H1 (cell line): Measurements from ENCODE around the gene PSMB11. TPM values are rescaled to one million over a fixed set of nuclear protein-coding genes. Genes with fewer than 3 reads are reported as not detected.

ENCODE experiments used
- CTCF ChIA-PET: fragments of 300-600 bp; sonication (Branson Sonifier 250); formaldehyde crosslinking; loops from one replicate; lab custom pipeline; 2021; ENCODE audit not compliant: partially characterized antibody; lab: Charles Lee
- POLR2A ChIA-PET: fragments of 300-600 bp; sonication (Branson Sonifier 250); formaldehyde crosslinking; loops from one replicate; lab custom pipeline; 2021; ENCODE audit warnings: inconsistent platforms; ENCODE audit not compliant: partially characterized antibody; lab: Charles Lee
- DNase-seq, 2 experiments: peaks; one replicate each; pipeline versions ENCODE4 v3.0.0 to v3.0.0-alpha.2; 2010 to 2022; ENCODE audit warnings: low spot score in 2 of 2, low read depth in 1 of 2, mixed read lengths in 1 of 2
- FAIRE-seq: peaks from 2 replicates; lab custom pipeline; 2011; peaks lifted over from hg19 to GRCh38; lab: Jason Lieb, UNC
- H2AFZ ChIP-seq: 2 replicates; pipeline ENCODE4 v1.8.1; 2012; ENCODE audit warnings: low read length, inconsistent platforms
- H2AK5ac ChIP-seq: 2 replicates; pipeline ENCODE4 v1.6.1; 2013; ENCODE audit warnings: low read depth, low read length
- H2BK120ac ChIP-seq: replicated peaks from 2 replicates; pipeline ENCODE3; 2013; ENCODE audit warnings: low read depth, low read length, inconsistent platforms
- H2BK12ac ChIP-seq: 2 replicates; pipeline ENCODE4 v1.6.1; 2013; ENCODE audit warnings: low read depth, low read length
- H2BK15ac ChIP-seq: 2 replicates; pipeline ENCODE4 v1.6.1; 2013; ENCODE audit warnings: low read length
- H2BK20ac ChIP-seq: 2 replicates; pipeline ENCODE4 v1.6.1; 2013; ENCODE audit warnings: low read length
- H2BK5ac ChIP-seq: 2 replicates; pipeline ENCODE4 v1.6.1; 2013; ENCODE audit warnings: low read depth, low read length
- H3K14ac ChIP-seq: 2 replicates; pipeline ENCODE4 v1.6.1; 2013; ENCODE audit warnings: inconsistent platforms; ENCODE audit not compliant: insufficient read length
- H3K18ac ChIP-seq: 2 replicates; pipeline ENCODE4 v1.6.1; 2013; ENCODE audit warnings: low read length; ENCODE audit errors: extremely low read depth
- H3K23ac ChIP-seq: 2 replicates; pipeline ENCODE4 v1.6.1; 2013; ENCODE audit warnings: inconsistent platforms; ENCODE audit not compliant: insufficient read length
- H3K23me2 ChIP-seq: 2 replicates; pipeline ENCODE4 v1.6.1; 2013; ENCODE audit warnings: low read depth, low read length
- H3K27ac ChIP-seq: 2 replicates; pipeline ENCODE4 v1.6.1; 2011; ENCODE audit warnings: low read depth, low read length, inconsistent platforms
- H3K27me3 ChIP-seq, 4 experiments: replicated peaks in 1 of 4; 1 replicate in 1 of 4; 2 replicates in 3 of 4; pipeline versions ENCODE4 v1.6.1 to v1.8.1; 2011 to 2013; ENCODE audit warnings: low read length in 3 of 4, mild to moderate bottlenecking in 3 of 4, inconsistent platforms in 2 of 4, mixed read lengths in 2 of 4, moderate library complexity in 1 of 4; ENCODE audit not compliant: control insufficient read depth in 3 of 4, insufficient read depth in 3 of 4; ENCODE audit errors: extremely low read depth in 1 of 4
- H3K36me3 ChIP-seq, 4 experiments: 2 replicates each; pipeline versions ENCODE4 v1.6.1 to v1.8.1; 2011 to 2013; ENCODE audit warnings: mild to moderate bottlenecking in 4 of 4, low read length in 3 of 4, moderate library complexity in 2 of 4, control low read depth in 1 of 4, inconsistent platforms in 1 of 4; ENCODE audit not compliant: insufficient read depth in 4 of 4, control insufficient read depth in 2 of 4
- H3K4ac ChIP-seq: replicated peaks from 2 replicates; pipeline ENCODE3; 2013; ENCODE audit warnings: low read length, low read depth, mixed read lengths, inconsistent platforms; ENCODE audit not compliant: insufficient read length
- H3K4me1 ChIP-seq, 4 experiments: replicated peaks in 1 of 4; 1 replicate in 1 of 4; 2 replicates in 3 of 4; pipeline versions ENCODE4 v1.6.1 to v1.8.1; 2011 to 2013; ENCODE audit warnings: low read length in 3 of 4, inconsistent platforms in 2 of 4, mixed read lengths in 1 of 4; ENCODE audit not compliant: insufficient read depth in 4 of 4, control insufficient read depth in 3 of 4
- H3K4me2 ChIP-seq, 2 experiments: 2 replicates each; pipeline versions ENCODE4 v1.6.1 to v1.8.1; 2011 to 2013; ENCODE audit warnings: low read depth in 2 of 2, low read length in 2 of 2, control low read depth in 1 of 2, inconsistent platforms in 1 of 2, mild to moderate bottlenecking in 1 of 2; ENCODE audit not compliant: insufficient read depth in 1 of 2
- H3K4me3 ChIP-seq, 4 experiments: fragments of 200-600, 300-600 bp in 1 of 4; sonication (generic), shearing (Covaris generic), sonication (Bioruptor Twin) in 1 of 4; 2 replicates each; pipeline versions ENCODE4 v1.5.1 to v1.8.1; 2011 to 2016; ENCODE audit warnings: low read length in 4 of 4, low read depth in 3 of 4, control low read depth in 2 of 4, inconsistent platforms in 2 of 4, mild to moderate bottlenecking in 2 of 4, mixed read lengths in 1 of 4, moderate library complexity in 1 of 4; ENCODE audit not compliant: insufficient read depth in 2 of 4; ENCODE audit errors: extremely low read depth in 1 of 4
- H3K56ac ChIP-seq: replicated peaks from 2 replicates; pipeline ENCODE3; 2013; ENCODE audit warnings: low read depth, mild to moderate bottlenecking, mixed read lengths, low read length, inconsistent platforms; ENCODE audit not compliant: insufficient read length
- H3K79me1 ChIP-seq: 2 replicates; pipeline ENCODE4 v1.6.1; 2013; ENCODE audit warnings: low read depth, low read length, control low read depth
- H3K79me2 ChIP-seq, 2 experiments: 2 replicates each; pipeline versions ENCODE4 v1.6.1 to v1.8.1; 2012 to 2013; ENCODE audit warnings: low read length in 2 of 2, mild to moderate bottlenecking in 2 of 2, inconsistent platforms in 1 of 2; ENCODE audit not compliant: insufficient read depth in 2 of 2, control insufficient read depth in 1 of 2
- H3K9ac ChIP-seq, 4 experiments: replicated peaks in 1 of 4; 1 replicate in 1 of 4; 2 replicates in 3 of 4; pipeline versions ENCODE4 v1.6.1 to v1.8.1; 2011 to 2013; ENCODE audit warnings: low read depth in 3 of 4, low read length in 3 of 4, control low read depth in 2 of 4, mild to moderate bottlenecking in 2 of 4, moderate library complexity in 2 of 4, inconsistent platforms in 1 of 4; ENCODE audit errors: extremely low read depth in 1 of 4
- H3K9me3 ChIP-seq, 2 experiments: 2 replicates each; pipeline versions ENCODE4 v1.6.1 to v1.8.1; 2012 to 2013; ENCODE audit warnings: mild to moderate bottlenecking in 2 of 2, moderate library complexity in 2 of 2, control low read depth in 1 of 2, inconsistent platforms in 1 of 2, low read depth in 1 of 2, low read length in 1 of 2, mixed read lengths in 1 of 2; ENCODE audit not compliant: insufficient read depth in 2 of 2
- H4K20me1 ChIP-seq, 2 experiments: replicated peaks in 1 of 2; 2 replicates each; pipeline versions ENCODE3 to v1.8.1; 2011 to 2013; ENCODE audit warnings: inconsistent platforms in 2 of 2, low read length in 2 of 2, mild to moderate bottlenecking in 1 of 2; ENCODE audit not compliant: insufficient read depth in 2 of 2, control insufficient read depth in 1 of 2
- H4K5ac ChIP-seq: 2 replicates; pipeline ENCODE4 v1.6.1; 2013; ENCODE audit warnings: low read length, low read depth, mixed read lengths, inconsistent platforms; ENCODE audit not compliant: insufficient read length
- H4K8ac ChIP-seq: 2 replicates; pipeline ENCODE4 v1.8.0; 2013; ENCODE audit warnings: mild to moderate bottlenecking, moderate library complexity, low read length, inconsistent platforms; ENCODE audit not compliant: insufficient read depth; ENCODE audit errors: extremely low read depth
- H4K91ac ChIP-seq: replicated peaks from 2 replicates; pipeline ENCODE3; 2013; ENCODE audit warnings: low read length, mixed read lengths, inconsistent platforms; ENCODE audit not compliant: insufficient read length
- BACH1 ChIP-seq: IDR thresholded peaks from 2 replicates; pipeline ENCODE4 v1.6.1; 2012; ENCODE audit warnings: low read length, improper control_type of control experiment
- EGR1 ChIP-seq: IDR thresholded peaks from 2 replicates; pipeline ENCODE4 v1.6.1; 2011; ENCODE audit warnings: low read depth, low read length, borderline replicate concordance
- SUZ12 ChIP-seq: fragments of 200-600 bp; sonication (generic); IDR thresholded peaks from 2 replicates; pipeline ENCODE4 v1.6.1; 2012; ENCODE audit warnings: mild to moderate bottlenecking, inconsistent platforms, low read length, moderate library complexity, mixed read lengths
- TAF7 ChIP-seq: optimal IDR thresholded peaks from 2 replicates; pipeline ENCODE3; 2011; ENCODE audit warnings: low read depth, mild to moderate bottlenecking, inconsistent platforms, low read length, moderate library complexity, borderline replicate concordance
- WGBS, 2 experiments: shearing (Covaris generic) in 1 of 2; methylation state at CpG; one replicate each; pipeline versions ENCODE4 v1.1.6 to v1.1.7; 2013 to 2015; ENCODE audit warnings: low lambda C conversion rate in 2 of 2, mixed read lengths in 2 of 2, inconsistent platforms in 1 of 2, low coverage in 1 of 2, missing lambda C conversion rate in 1 of 2; ENCODE audit not compliant: insufficient replicate concordance in 2 of 2, insufficient coverage in 1 of 2, insufficient read length in 1 of 2; ENCODE audit errors: extremely low coverage in 1 of 2, missing lambda C conversion rate in 1 of 2; 5-methylcytosine and 5-hydroxymethylcytosine counted together
- polyA plus RNA-seq, 7 experiments: library from polyadenylated mRNA; depleted of rRNA in 3 of 7; stranded (reverse) in 5 of 7; unstranded in 2 of 7; fragments of >200 nt in 5 of 7; fragments of 200-250 nt in 2 of 7; gene quantifications; 1 replicate in 5 of 7; 2 replicates in 1 of 7; 4 replicates in 1 of 7; pipeline versions ENCODE4 v1.2.1 to v1.2.3, GENCODE V29; 2011 to 2013; ENCODE audit warnings: missing spikeins in 2 of 7, mixed read lengths in 2 of 7
- total RNA-seq: library from RNA; stranded (reverse); fragmentation: NEBNext Ultra II Directional; extraction: Animal tissue kit (Norgen Biotek cat#: 25700); gene quantifications from 2 replicates; pipeline ENCODE4 v1.2.1, GENCODE V29; 2021
- TF ChIP-seq, protein P1 (sequence below): IDR thresholded peaks from 2 replicates; pipeline ENCODE4 v1.6.1; 2011; ENCODE audit warnings: low read depth, mild to moderate bottlenecking, low read length; ENCODE audit not compliant: insufficient read depth
- TF ChIP-seq, protein P2 (sequence below): IDR thresholded peaks from 2 replicates; pipeline ENCODE4 v1.6.1; 2012; ENCODE audit warnings: inconsistent platforms

PSMB11 gene
- total and polyA plus RNA-seq, 2 of the 8 experiments (the other 6 are each of a cell fraction or from before 2014, with no cell fraction given): not detected

DNA sequence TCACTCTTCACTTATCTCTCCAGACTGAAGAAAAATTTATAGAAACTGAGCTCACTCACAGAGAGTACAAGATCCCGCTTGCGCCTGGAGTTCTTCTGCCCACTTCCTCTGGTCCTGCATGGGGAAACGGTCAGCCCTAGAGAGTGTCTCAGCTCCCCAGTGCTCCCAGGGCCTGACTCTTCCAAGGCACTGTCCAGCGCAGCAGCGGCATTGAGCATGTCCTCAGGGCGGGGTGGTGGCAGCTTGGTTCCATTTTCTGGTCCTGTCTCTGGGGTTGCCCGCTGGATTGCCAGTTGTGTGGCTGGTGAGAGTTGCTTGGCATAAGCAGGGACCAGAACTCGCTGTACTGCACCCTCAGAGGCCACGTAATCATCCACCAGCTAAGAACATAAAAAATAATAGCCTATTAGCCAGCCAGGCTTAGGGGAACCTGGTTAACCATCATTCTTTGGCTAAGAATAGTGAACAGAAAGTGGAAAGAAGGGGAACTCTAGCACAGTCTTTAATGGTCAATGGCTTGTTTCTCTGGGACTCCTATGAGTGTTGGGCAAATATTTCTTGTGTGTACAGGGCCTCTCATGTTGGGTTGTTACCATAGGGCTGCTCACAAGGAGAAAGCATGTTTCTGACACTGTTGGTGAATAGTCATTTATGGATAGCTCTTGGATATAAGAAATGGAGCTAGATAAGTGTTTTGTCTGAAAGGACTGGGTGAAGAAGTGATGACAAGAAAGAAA lies 46.0 kb upstream of the PSMB11 start:
- Histone ChIP-seq H3K79me2 (no peaks in the 10 kb centered on the region), H3K4me2 (no peak overlapping the region), H4K91ac (no peak overlapping the region), H2BK15ac (no peak overlapping the region), H3K18ac (no peak overlapping the region), H3K79me1 (no peaks in the 10 kb centered on the region; the same call in 1 of the 2 replicates), H2AK5ac (no peak overlapping the region), H3K36me3 (no peaks in the 10 kb centered on the region), H3K4ac (no peak overlapping the region), H3K56ac (no peak overlapping the region), H3K4me3 (no peak overlapping the region), H2BK20ac (no peak overlapping the region), H4K5ac (no peak overlapping the region), H2BK12ac (no peak overlapping the region), H3K23ac (no peak overlapping the region), H3K9ac (no peak overlapping the region), H3K4me1 (peaks cover 0 to 5% (median 2%) of the 10 kb centered on the region in 4 experiments; a peak in 2 of 7 replicates), H2BK5ac (no peak overlapping the region), H3K9me3 (no peaks in the 10 kb centered on the region), H2AFZ (no peak overlapping the region), H3K14ac (no peak overlapping the region), H2BK120ac (no peak overlapping the region), H3K23me2 (no peaks in the 10 kb centered on the region; the same call in 1 of the 2 replicates), H4K20me1 (no peaks in the 10 kb centered on the region), H4K8ac (no peak overlapping the region), H3K27me3 (no peaks in the 10 kb centered on the region), H3K27ac (no peak overlapping the region)
- no peak for TF ChIP-seq BACH1
- TF ChIP-seq EGR1: no peak
- no peak for TF ChIP-seq SUZ12
- TF ChIP-seq, protein P1, sequence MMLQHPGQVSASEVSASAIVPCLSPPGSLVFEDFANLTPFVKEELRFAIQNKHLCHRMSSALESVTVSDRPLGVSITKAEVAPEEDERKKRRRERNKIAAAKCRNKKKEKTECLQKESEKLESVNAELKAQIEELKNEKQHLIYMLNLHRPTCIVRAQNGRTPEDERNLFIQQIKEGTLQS: no peak
- TF ChIP-seq, protein P2, sequence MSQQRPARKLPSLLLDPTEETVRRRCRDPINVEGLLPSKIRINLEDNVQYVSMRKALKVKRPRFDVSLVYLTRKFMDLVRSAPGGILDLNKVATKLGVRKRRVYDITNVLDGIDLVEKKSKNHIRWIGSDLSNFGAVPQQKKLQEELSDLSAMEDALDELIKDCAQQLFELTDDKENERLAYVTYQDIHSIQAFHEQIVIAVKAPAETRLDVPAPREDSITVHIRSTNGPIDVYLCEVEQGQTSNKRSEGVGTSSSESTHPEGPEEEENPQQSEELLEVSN: no peak
- TF ChIP-seq TAF7: no peak
- 95% methylated on average over 9 of the region's 9 CpGs; no CpG with 5 or more reads in 1 of the 2 experiments for WGBS, 2 experiments
- FAIRE-seq (no peak), DNase-seq (no peak)
- ChIA-PET CTCF (interaction anchor here (0.6 to 23.0 kb wide), 24 partner anchors 11 to 123 kb away, joined by 3 to 785 read pairs (median 5); partner anchors contain the start of genes ACIN1, AJUBA, C14orf119 and CDH24), POLR2A (interaction anchor here (0.7 to 12.2 kb wide), 10 partner anchors 9 to 62 kb away, joined by 3 to 133 read pairs (median 6); partner anchors contain the start of genes AJUBA, CDH24, HAUS4 and PSMB5)
